ENCODE results near the gene TXNDC16.
"Not testable (repeated sequence)": the region's sequence is repeated elsewhere in the genome, so short reads cannot be mapped to it uniquely, and the experiment has no call there.

TXNDC16 gene

GRCh38 chr14:52552063-52552988 is at the start of gene TXNDC16, which contains the start of gene GPR137C:
Gene TXNDC16 (minus strand): TSS chr14:52552505. CDS start chr14:52543557, 8,948 bp downstream.
Gene GPR137C (plus strand): TSS chr14:52552836. CDS start chr14:52553148, 312 bp downstream.
- peak; percentile 100 for DNase-seq

DNA sequence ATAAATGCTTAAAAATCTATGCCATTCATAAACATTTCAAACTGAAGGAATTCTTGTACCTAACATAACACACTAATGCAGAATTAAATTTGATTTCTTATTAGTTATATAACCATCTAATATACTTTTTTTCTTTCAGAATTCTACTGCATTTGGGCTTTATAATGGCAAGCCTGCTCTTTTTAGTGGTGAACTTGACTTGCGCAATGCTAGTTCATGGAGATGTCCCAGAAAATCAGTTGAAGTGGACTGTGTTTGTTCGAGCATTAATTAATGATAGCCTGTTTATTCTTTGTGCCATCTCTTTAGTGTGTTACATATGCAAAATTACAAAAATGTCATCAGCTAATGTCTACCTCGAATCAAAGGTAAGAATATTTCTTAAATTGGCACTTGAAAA is 47.7 kb upstream of the TXNDC16 start:
- DNase-seq = no peak

GRCh38 chr14:52598568-52598967 is 46.3 kb upstream of the TXNDC16 start:
- no peak for DNase-seq

DNA sequence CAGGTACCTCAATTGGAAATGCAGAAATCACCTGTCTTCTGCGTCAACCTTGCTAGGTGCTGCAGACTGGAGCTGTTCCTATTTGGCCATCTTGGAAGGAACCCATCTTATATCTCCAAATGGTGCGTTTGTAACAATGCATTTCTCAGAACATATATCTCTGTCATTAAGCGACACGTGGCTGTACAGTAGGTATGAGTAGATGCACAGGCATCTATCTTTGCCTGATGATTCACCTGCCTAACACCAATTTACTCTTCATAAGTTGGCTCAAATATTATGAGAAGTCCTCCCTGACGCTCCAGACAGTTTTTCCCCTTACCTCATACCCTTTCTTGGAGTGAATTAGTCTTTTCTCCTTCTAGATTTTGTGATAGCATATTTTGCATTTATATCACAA is 44.6 kb upstream of the TXNDC16 start:
- DNase-seq = no peak

- DNase-seq = no peak
These were observed 44.0 kb upstream of the TXNDC16 start for GRCh38 chr14:52596320-52596719.

GRCh38 chr14:52590318-52590717 is 38.0 kb upstream of the TXNDC16 start:
- DNase-seq = no peak

GRCh38 chr14:52589646-52590045 is 37.3 kb upstream of the TXNDC16 start:
- no peak for DNase-seq

DNA sequence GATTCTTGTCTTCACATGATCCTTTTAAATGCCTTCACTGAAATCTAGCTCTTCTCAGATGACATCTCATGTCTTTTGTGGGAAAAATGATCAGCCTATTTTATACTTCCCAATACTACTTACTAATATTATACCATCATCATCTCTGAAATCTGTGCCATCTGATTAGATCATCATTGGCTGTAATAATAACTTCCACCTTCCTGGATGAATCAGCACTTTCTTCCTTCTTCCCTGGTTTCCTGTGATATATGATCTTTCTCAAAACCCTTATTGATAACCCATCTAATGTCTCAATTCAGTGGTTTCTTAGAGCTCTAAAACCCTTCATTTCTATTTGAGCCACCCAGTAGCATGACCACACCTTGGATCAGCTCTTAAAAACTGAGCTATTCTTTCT is 31.2 kb upstream of the TXNDC16 start:
- DNase-seq = no peak

- no peak for DNase-seq
These were observed 23.6 kb upstream of the TXNDC16 start for GRCh38 chr14:52575858-52576257.

- not testable (repeated sequence) for DNase-seq
These were observed 16.1 kb upstream of the TXNDC16 start for GRCh38 chr14:52568454-52568853.

GRCh38 chr14:52563120-52563519 is 10.8 kb upstream of the TXNDC16 start:
- no peak for DNase-seq

GRCh38 chr14:52558688-52559087 is 6.4 kb upstream of the TXNDC16 start:
- no peak for DNase-seq

- peak; percentile 90 for DNase-seq
These were observed 1.6 kb upstream of the TXNDC16 start for GRCh38 chr14:52553671-52554575.

GRCh38 chr14:52553002-52553670 is 831 bp upstream of the TXNDC16 start:
- DNase-seq = peak; percentile 42

- peak; percentile 12 for DNase-seq
These were observed 626 bp downstream of the TXNDC16 start for GRCh38 chr14:52551696-52552062.

DNA sequence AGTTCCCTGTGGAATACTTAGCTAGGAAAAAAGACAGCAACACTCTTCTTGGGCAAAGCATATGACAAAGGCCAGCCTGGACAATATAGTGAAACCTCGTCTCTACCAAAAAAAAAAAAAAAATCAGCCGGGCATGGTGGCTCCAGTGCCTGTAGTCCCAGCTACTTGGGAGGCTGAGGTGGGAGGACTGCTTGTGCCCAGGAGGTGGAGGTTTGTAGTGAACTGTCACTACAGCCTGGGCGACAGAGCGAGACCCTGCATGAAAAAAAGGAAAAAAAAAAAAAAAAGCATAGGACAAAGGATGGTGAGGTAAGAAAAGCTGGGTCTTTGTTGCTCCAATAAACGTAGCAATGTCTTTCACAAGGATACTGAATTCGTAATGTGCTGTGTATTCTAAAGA is 1.1 kb downstream of the TXNDC16 start:
- DNase-seq = no peak

GRCh38 chr14:52550661-52551060 is 1.6 kb downstream of the TXNDC16 start:
- no peak for DNase-seq

GRCh38 chr14:52547526-52547925 is 4.8 kb downstream of the TXNDC16 start:
- DNase-seq = no peak

GRCh38 chr14:52547027-52547426 is 5.3 kb downstream of the TXNDC16 start:
- no peak for DNase-seq

GRCh38 chr14:52546318-52546670 is 6.0 kb downstream of the TXNDC16 start:
- DNase-seq = no peak

- no peak for DNase-seq
These were observed 6.6 kb downstream of the TXNDC16 start for GRCh38 chr14:52545584-52546317.

- DNase-seq = no peak
These were observed 13.7 kb downstream of the TXNDC16 start for GRCh38 chr14:52538623-52539022.
